NB4 (cell line): Measurements from ENCODE around the gene GRIK2.

Source experiments
- MYC ChIP-seq: IDR thresholded peaks from 2 replicates; pipeline ENCODE4 v1.6.1; 2011; ENCODE audit warnings: low read depth, low read length
- POLR2A ChIP-seq: IDR thresholded peaks from 2 replicates; pipeline ENCODE4 v1.6.1; 2011; ENCODE audit warnings: mild to moderate bottlenecking; ENCODE audit not compliant: insufficient read length; ENCODE audit errors: extremely low read depth
- TF ChIP-seq, protein P1 (sequence below): IDR thresholded peaks from one replicate; pipeline ENCODE4 v1.5.1; 2012; ENCODE audit warnings: low read depth, low read length
- TF ChIP-seq, protein P2 (sequence below): IDR thresholded peaks from 2 replicates; pipeline ENCODE4 v1.6.1; 2011; ENCODE audit warnings: low read depth, low read length

DNA sequence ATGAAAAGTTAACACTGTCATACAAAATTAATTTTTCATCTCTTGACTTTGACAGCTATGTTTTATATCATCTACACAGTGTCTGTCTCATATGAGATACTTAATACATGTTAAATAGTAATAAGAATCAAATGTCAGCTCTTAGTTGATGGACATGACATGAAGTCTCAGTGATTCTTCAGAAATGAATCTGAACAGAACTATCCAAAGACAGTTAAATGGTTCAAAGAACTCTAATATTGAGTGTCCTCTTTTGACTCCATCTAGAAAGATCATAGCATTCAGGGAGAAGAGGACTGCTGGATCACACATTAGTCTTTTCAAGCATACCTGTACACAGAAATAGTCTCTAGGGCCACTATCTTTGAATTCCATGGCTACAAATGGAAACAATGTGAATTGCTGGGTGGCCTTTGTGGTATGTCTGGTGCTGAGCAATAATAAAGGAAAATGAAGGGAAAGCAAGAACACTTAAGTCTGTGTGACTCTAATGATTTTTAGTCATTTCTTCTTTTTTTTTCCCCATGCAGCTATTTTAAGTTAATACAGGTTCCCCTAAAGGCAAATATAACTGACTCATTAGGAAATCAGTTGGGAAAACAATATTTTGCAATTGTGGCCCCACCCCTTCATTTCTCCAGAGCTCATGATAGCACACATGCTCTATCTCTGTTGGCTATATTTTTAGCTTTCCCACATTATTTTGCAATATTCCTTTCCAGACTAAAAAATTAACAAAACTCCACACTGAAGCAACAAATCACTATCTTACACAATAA is 367.5 kb downstream of the GRIK2 start:
- TF ChIP-seq, protein P1, sequence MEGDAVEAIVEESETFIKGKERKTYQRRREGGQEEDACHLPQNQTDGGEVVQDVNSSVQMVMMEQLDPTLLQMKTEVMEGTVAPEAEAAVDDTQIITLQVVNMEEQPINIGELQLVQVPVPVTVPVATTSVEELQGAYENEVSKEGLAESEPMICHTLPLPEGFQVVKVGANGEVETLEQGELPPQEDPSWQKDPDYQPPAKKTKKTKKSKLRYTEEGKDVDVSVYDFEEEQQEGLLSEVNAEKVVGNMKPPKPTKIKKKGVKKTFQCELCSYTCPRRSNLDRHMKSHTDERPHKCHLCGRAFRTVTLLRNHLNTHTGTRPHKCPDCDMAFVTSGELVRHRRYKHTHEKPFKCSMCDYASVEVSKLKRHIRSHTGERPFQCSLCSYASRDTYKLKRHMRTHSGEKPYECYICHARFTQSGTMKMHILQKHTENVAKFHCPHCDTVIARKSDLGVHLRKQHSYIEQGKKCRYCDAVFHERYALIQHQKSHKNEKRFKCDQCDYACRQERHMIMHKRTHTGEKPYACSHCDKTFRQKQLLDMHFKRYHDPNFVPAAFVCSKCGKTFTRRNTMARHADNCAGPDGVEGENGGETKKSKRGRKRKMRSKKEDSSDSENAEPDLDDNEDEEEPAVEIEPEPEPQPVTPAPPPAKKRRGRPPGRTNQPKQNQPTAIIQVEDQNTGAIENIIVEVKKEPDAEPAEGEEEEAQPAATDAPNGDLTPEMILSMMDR, result no peak
- no peak for TF ChIP-seq POLR2A
- TF ChIP-seq, protein P2, sequence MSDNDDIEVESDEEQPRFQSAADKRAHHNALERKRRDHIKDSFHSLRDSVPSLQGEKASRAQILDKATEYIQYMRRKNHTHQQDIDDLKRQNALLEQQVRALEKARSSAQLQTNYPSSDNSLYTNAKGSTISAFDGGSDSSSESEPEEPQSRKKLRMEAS, result no peak
- no peak for TF ChIP-seq MYC
